ENCODE data around the gene STK32B.

DNA sequence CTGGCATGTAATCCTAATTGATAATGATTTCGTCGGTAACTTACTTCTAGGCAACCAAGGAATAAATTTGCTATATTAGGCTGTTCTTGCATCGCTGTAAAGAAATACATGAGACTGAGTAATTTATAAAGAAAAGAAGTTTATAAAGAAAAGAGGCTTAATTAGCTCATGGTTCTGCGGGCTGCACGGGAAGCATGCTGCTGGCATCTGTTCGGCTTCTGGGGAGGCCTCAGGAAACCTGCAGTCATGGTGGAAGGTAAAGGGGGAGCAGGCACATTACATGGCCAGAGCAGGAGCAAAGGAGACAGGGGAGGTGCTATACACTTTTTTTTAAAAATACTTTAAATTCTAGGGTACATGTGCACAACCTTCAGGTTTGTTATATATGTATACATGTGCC, 290.2 kb downstream of the STK32B start:
- TF ChIP-seq, protein P1, sequence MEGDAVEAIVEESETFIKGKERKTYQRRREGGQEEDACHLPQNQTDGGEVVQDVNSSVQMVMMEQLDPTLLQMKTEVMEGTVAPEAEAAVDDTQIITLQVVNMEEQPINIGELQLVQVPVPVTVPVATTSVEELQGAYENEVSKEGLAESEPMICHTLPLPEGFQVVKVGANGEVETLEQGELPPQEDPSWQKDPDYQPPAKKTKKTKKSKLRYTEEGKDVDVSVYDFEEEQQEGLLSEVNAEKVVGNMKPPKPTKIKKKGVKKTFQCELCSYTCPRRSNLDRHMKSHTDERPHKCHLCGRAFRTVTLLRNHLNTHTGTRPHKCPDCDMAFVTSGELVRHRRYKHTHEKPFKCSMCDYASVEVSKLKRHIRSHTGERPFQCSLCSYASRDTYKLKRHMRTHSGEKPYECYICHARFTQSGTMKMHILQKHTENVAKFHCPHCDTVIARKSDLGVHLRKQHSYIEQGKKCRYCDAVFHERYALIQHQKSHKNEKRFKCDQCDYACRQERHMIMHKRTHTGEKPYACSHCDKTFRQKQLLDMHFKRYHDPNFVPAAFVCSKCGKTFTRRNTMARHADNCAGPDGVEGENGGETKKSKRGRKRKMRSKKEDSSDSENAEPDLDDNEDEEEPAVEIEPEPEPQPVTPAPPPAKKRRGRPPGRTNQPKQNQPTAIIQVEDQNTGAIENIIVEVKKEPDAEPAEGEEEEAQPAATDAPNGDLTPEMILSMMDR (IDR thresholded peaks at IDR 0.05): no peak
- TF ChIP-seq POLR2AphosphoS5 (IDR thresholded peaks at IDR 0.05): no peak
- TF ChIP-seq EP300 (IDR thresholded peaks at IDR 0.05): no peak
- TF ChIP-seq POLR2A (IDR thresholded peaks at IDR 0.05): no peak

All from stomach (tissue), 4 donors.